ENCODE measurements around the gene MMP2. TPM values are rescaled to one million over a fixed set of nuclear protein-coding genes. Genes with fewer than 3 reads are reported as not detected.

The MMP2 gene
- total and polyA plus RNA-seq, 2 of the 8 experiments (the other 6 are each of a cell fraction or from before 2014, with no cell fraction given) = 33.6 to 58.2 TPM

DNA sequence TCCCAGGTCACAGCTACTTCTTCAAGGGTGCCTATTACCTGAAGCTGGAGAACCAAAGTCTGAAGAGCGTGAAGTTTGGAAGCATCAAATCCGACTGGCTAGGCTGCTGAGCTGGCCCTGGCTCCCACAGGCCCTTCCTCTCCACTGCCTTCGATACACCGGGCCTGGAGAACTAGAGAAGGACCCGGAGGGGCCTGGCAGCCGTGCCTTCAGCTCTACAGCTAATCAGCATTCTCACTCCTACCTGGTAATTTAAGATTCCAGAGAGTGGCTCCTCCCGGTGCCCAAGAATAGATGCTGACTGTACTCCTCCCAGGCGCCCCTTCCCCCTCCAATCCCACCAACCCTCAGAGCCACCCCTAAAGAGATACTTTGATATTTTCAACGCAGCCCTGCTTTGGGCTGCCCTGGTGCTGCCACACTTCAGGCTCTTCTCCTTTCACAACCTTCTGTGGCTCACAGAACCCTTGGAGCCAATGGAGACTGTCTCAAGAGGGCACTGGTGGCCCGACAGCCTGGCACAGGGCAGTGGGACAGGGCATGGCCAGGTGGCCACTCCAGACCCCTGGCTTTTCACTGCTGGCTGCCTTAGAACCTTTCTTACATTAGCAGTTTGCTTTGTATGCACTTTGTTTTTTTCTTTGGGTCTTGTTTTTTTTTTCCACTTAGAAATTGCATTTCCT is 26.5 kb downstream of the MMP2 start:
- H4K8ac ChIP-seq (ENCODE audit: extremely low read depth, insufficient read depth, low read length) = no peak overlapping the region; the same call in 1 of the 2 replicates
- TF ChIP-seq GTF2F1 (IDR thresholded peaks at IDR 0.05; ENCODE audit: borderline replicate concordance, low read depth, low read length) = no peak
- TF ChIP-seq NRF1 (IDR thresholded peaks at IDR 0.05; ENCODE audit: low read depth, low read length) = no peak
- no peak for TF ChIP-seq SUZ12 (IDR thresholded peaks at IDR 0.05; ENCODE audit: low read length)
- TF ChIP-seq TEAD4 (IDR thresholded peaks at IDR 0.05; ENCODE audit: low read depth, low read length) = no peak
- TF ChIP-seq CEBPB (IDR thresholded peaks at IDR 0.05; ENCODE audit: low read depth, low read length) = no peak
- TF ChIP-seq SP4 (IDR thresholded peaks at IDR 0.05; ENCODE audit: low read length) = no peak

More for the DNA sequence above, 26.5 kb downstream of the MMP2 start:
- Histone ChIP-seq H2BK15ac (ENCODE audit: low read length) (no peak overlapping the region), H3K23ac (ENCODE audit: insufficient read length) (no peak overlapping the region), H3K27me3 (replicated peaks in 1 of 4; ENCODE audit: control insufficient read depth in 3 of 4, extremely low read depth in 1 of 4, insufficient read depth in 3 of 4, low read length in 3 of 4) (no peaks in the 10 kb centered on the region; a peak in 1 of 7 replicates), H3K23me2 (ENCODE audit: low read depth, low read length) (peaks cover 6% of the 10 kb centered on the region; the same call in 1 of the 2 replicates), H3K4me1 (replicated peaks in 1 of 4; ENCODE audit: control insufficient read depth in 3 of 4, insufficient read depth in 4 of 4, low read length in 3 of 4) (peaks cover 0 to 4% (median 3%) of the 10 kb centered on the region in 4 experiments; a peak in 4 of 7 replicates), H2BK20ac (ENCODE audit: low read length) (no peak overlapping the region), H3K4me3 (ENCODE audit: extremely low read depth in 1 of 4, insufficient read depth in 2 of 4, low read depth in 3 of 4, low read length in 4 of 4) (no peak overlapping the region), H4K5ac (ENCODE audit: insufficient read length, low read depth, low read length) (no peak overlapping the region), H4K91ac (replicated peaks; ENCODE audit: insufficient read length, low read length) (no peak overlapping the region), H3K4me2 (ENCODE audit: insufficient read depth in 1 of 2, low read depth in 2 of 2, low read length in 2 of 2) (no peak overlapping the region), H3K27ac (ENCODE audit: low read depth, low read length) (no peak overlapping the region), H3K79me1 (ENCODE audit: low read depth, low read length) (no peaks in the 10 kb centered on the region), H4K20me1 (replicated peaks in 1 of 2; ENCODE audit: control insufficient read depth in 1 of 2, insufficient read depth in 2 of 2, low read length in 2 of 2) (no peaks in the 10 kb centered on the region), H2AK5ac (ENCODE audit: low read depth, low read length) (no peak overlapping the region), H3K18ac (ENCODE audit: extremely low read depth, low read length) (no peak overlapping the region), H2AFZ (ENCODE audit: low read length) (no peak overlapping the region), H3K9me3 (ENCODE audit: insufficient read depth in 2 of 2, low read depth in 1 of 2, low read length in 1 of 2) (no peaks in the 10 kb centered on the region), H3K9ac (replicated peaks in 1 of 4; ENCODE audit: extremely low read depth in 1 of 4, low read depth in 3 of 4, low read length in 3 of 4) (no peak overlapping the region), H3K14ac (ENCODE audit: insufficient read length) (no peak overlapping the region), H3K79me2 (ENCODE audit: control insufficient read depth in 1 of 2, insufficient read depth in 2 of 2, low read length in 2 of 2) (no peaks in the 10 kb centered on the region), H2BK120ac (replicated peaks; ENCODE audit: low read depth, low read length) (no peak overlapping the region), H3K56ac (replicated peaks; ENCODE audit: insufficient read length, low read depth, low read length) (no peak overlapping the region), H3K4ac (replicated peaks; ENCODE audit: insufficient read length, low read depth, low read length) (no peak overlapping the region), H2BK5ac (ENCODE audit: low read depth, low read length) (no peak overlapping the region), H3K36me3 (ENCODE audit: control insufficient read depth in 2 of 4, insufficient read depth in 4 of 4, low read length in 3 of 4) (no peaks in the 10 kb centered on the region; a peak in 1 of 8 replicates), H2BK12ac (ENCODE audit: low read depth, low read length) (no peak overlapping the region)
- CTCF ChIA-PET (ENCODE audit: partially characterized antibody) = interaction anchor here (0.6 to 7.2 kb wide), 6 partner anchors 9 to 124 kb away, joined by 3 to 47 read pairs (median 3); no protein-coding TSS in a partner anchor
- WGBS, 2 experiments (ENCODE audit: extremely low coverage in 1 of 2, insufficient coverage in 1 of 2, insufficient read length in 1 of 2, insufficient replicate concordance in 2 of 2, low coverage in 1 of 2, low lambda C conversion rate in 2 of 2, missing lambda C conversion rate in 1 of 2) = 86% methylated on average over 10 of the region's 10 CpGs; no CpG with 5 or more reads in 1 of the 2 experiments
- POLR2A ChIA-PET (ENCODE audit: partially characterized antibody) = no interaction called here
- DNase-seq (ENCODE audit: low read depth in 1 of 2, low spot score in 2 of 2) = no peak
- FAIRE-seq = no peak
